PC-3 (cell line): ENCODE measurements around the gene ACVR1B. TPM values are rescaled to one million over a fixed set of nuclear protein-coding genes. Genes with fewer than 3 reads are reported as not detected.
A peak's percentile ranks its signal among the peaks of the same experiment; 100 is the strongest.

Source experiments
- ATAC-seq: fragments of 200-7000 bp; cut with Tn5 transposase; 2 replicates; pipeline ENCODE4 v1.9.1; 2020; ENCODE audit warnings: mild to moderate bottlenecking, moderate library complexity
- BruUV-seq: library from RNA; stranded (reverse); fragments of 400-500 nt; replicated peaks from 2 replicates; lab custom pipeline; 2021; lab: Mats Ljungman, UMichigan
- CTCF ChIA-PET: fragments of 300-600 bp; sonication (Branson Sonifier 250); formaldehyde crosslinking; loops from one replicate; lab custom pipeline; 2022; ENCODE audit warnings: antibody characterized with exemption; lab: Charles Lee
- POLR2A ChIA-PET: fragments of 300-600 bp; sonication (Branson Sonifier 250); formaldehyde crosslinking; loops from one replicate; lab custom pipeline; 2022; ENCODE audit warnings: antibody characterized with exemption; ENCODE audit not compliant: unreplicated experiment; lab: Charles Lee
- DNase-seq: peaks from one replicate; pipeline ENCODE4 v3.0.0-alpha.2; 2015
- H2AFZ ChIP-seq: fragments of 300-600 bp; sonication (generic); 2 replicates; pipeline ENCODE4 v1.6.0; 2016; ENCODE audit warnings: antibody characterized with exemption, low read length
- H3F3A ChIP-seq: fragments of 300-600 bp; sonication (generic); one replicate; pipeline ENCODE4 v1.6.0; 2017; ENCODE audit warnings: antibody characterized with exemption, low read length, control low read depth, mild to moderate bottlenecking; ENCODE audit not compliant: unreplicated experiment
- H3K27ac ChIP-seq: fragments of 300-600 bp; sonication (generic); 2 replicates; pipeline ENCODE4 v1.5.1; 2016; ENCODE audit warnings: mild to moderate bottlenecking, low read length
- H3K27me3 ChIP-seq: fragments of 300-600 bp; sonication (generic); 2 replicates; pipeline ENCODE4 v1.6.1; 2016; ENCODE audit warnings: low read length, mixed read lengths
- H3K36me3 ChIP-seq: fragments of 300-600 bp; sonication (generic); 2 replicates; pipeline ENCODE4 v1.6.1; 2016; ENCODE audit warnings: low read depth, mixed run types, low read length, mixed read lengths
- H3K4me1 ChIP-seq: fragments of 300-600 bp; sonication (generic); 2 replicates; pipeline ENCODE4 v1.5.1; 2016; ENCODE audit warnings: low read length; ENCODE audit not compliant: insufficient read depth
- H3K4me2 ChIP-seq: fragments of 300-600 bp; sonication (generic); 2 replicates; pipeline ENCODE4 v1.6.0; 2016; ENCODE audit warnings: low read length
- H3K4me3 ChIP-seq: fragments of 300-600 bp; sonication (generic); 2 replicates; pipeline ENCODE4 v1.5.1; 2016; ENCODE audit warnings: mild to moderate bottlenecking, low read length, mixed read lengths
- H3K79me2 ChIP-seq: fragments of 300-600 bp; sonication (generic); 2 replicates; pipeline ENCODE4 v1.6.1; 2017; ENCODE audit warnings: low read length, mixed read lengths
- H3K9ac ChIP-seq: fragments of 300-600 bp; sonication (generic); 2 replicates; pipeline ENCODE4 v1.6.0; 2016; ENCODE audit warnings: mild to moderate bottlenecking, low read length
- H3K9me2 ChIP-seq: fragments of 300-600 bp; sonication (generic); replicated peaks from 2 replicates; pipeline ENCODE4 v1.6.1; 2016; ENCODE audit warnings: mixed run types, low read length, mixed read lengths
- H3K9me3 ChIP-seq: fragments of 300-600 bp; sonication (generic); 2 replicates; pipeline ENCODE4 v1.6.1; 2016; ENCODE audit warnings: low read length, mixed read lengths
- H4K20me1 ChIP-seq: fragments of 300-600 bp; sonication (generic); 2 replicates; pipeline ENCODE4 v1.6.1; 2016; ENCODE audit warnings: low read length, mixed read lengths
- CTCF ChIP-seq: fragments of 300-600 bp; sonication (generic); conservative IDR thresholded peaks from 2 replicates; pipeline ENCODE4 v1.5.1; 2017; ENCODE audit warnings: antibody characterized with exemption, low read depth, mild to moderate bottlenecking, low read length
- EZH2 ChIP-seq: fragments of 300-600 bp; sonication (generic); IDR thresholded peaks from one replicate; pipeline ENCODE4 v1.6.1; 2017; ENCODE audit warnings: antibody characterized with exemption, mild to moderate bottlenecking, low read length; ENCODE audit not compliant: unreplicated experiment
- EZH2phosphoT487 ChIP-seq: fragments of 300-600 bp; sonication (generic); IDR thresholded peaks from 2 replicates; pipeline ENCODE4 v1.6.1; 2018; ENCODE audit warnings: mild to moderate bottlenecking, antibody characterized with exemption, low read length, borderline replicate concordance
- intact Hi-C: fragments of 100-400 bp; cut with micrococcal nuclease; formaldehyde crosslinking; loops from 2 replicates; pipeline ENCODE4 v1.9.0; 2023
- total RNA-seq: library from RNA; depleted of rRNA; stranded (reverse); fragments of >200 nt; gene quantifications from 2 replicates; pipeline ENCODE4 v1.2.3, GENCODE V29; 2014

ACVR1B gene
- total RNA-seq, 1 experiment from 2014 or later, result 9.8 TPM

GRCh38 chr12:51922762-51923505 lies 28.6 kb upstream of the ACVR1B start:
- peak; percentile 35 for DNase-seq
- H2AFZ ChIP-seq, result peak overlapping the region; percentile 70

GRCh38 chr12:51923506-51924365 lies 27.8 kb upstream of the ACVR1B start:
- TF ChIP-seq EZH2 (no peak), CTCF (peak; percentile 72), EZH2phosphoT487 (no peak)
- no peaks in the 10 kb centered on the region for H4K20me1 ChIP-seq
- no peak overlapping the region for H3K27ac ChIP-seq
- H3K79me2 ChIP-seq, result no peaks in the 10 kb centered on the region
- DNase-seq (peak; percentile 22), ATAC-seq (peak; percentile 54; the same call in 1 of the 2 replicates)
- no peak overlapping the region for H3K4me2 ChIP-seq
- no peaks in the 10 kb centered on the region for H3K9me3 ChIP-seq
- intact Hi-C loops, result no loop called here
- CTCF ChIA-PET, result no interaction called here
- H3K9me2 ChIP-seq, result no peaks in the 10 kb centered on the region
- no peaks in the 10 kb centered on the region for H3K27me3 ChIP-seq
- H3K4me3 ChIP-seq, result no peak overlapping the region
- no TSS peak for BruUV-seq
- no peak overlapping the region for H3K9ac ChIP-seq
- no peaks in the 10 kb centered on the region for H3F3A ChIP-seq
- peaks cover 5% of the 10 kb centered on the region; the same call in 1 of the 2 replicates for H3K4me1 ChIP-seq
- POLR2A ChIA-PET, result no interaction called here
- peak overlapping the region; percentile 70; the same call in 1 of the 2 replicates for H2AFZ ChIP-seq
- H3K36me3 ChIP-seq, result no peaks in the 10 kb centered on the region

More at GRCh38 chr12:51922762-51923505, 28.6 kb upstream of the ACVR1B start:
- Histone ChIP-seq H3K36me3 (no peaks in the 10 kb centered on the region), H3K4me1 (peaks cover 5% of the 10 kb centered on the region; the same call in 1 of the 2 replicates), H3F3A (no peaks in the 10 kb centered on the region), H3K9me3 (no peaks in the 10 kb centered on the region), H3K27ac (no peak overlapping the region), H3K9ac (no peak overlapping the region), H4K20me1 (no peaks in the 10 kb centered on the region), H3K79me2 (no peaks in the 10 kb centered on the region), H3K4me3 (no peak overlapping the region), H3K9me2 (no peaks in the 10 kb centered on the region), H3K4me2 (0 out of 2 replicates have a peak overlapping the region, but pooled peaks have one; percentile 26), H3K27me3 (no peaks in the 10 kb centered on the region)
- POLR2A ChIA-PET, result no interaction called here
- peak; percentile 33 for ATAC-seq
- BruUV-seq, result no TSS peak
- intact Hi-C loops, result no loop called here
- no peak for TF ChIP-seq EZH2phosphoT487
- TF ChIP-seq EZH2, result no peak
- no peak for TF ChIP-seq CTCF
- CTCF ChIA-PET, result interaction anchor here (0.6 kb wide), 1 partner anchor 64 kb away, joined by 5 read pairs; no protein-coding TSS in a partner anchor
